ENCODE results near the gene TUBB3.

DNA sequence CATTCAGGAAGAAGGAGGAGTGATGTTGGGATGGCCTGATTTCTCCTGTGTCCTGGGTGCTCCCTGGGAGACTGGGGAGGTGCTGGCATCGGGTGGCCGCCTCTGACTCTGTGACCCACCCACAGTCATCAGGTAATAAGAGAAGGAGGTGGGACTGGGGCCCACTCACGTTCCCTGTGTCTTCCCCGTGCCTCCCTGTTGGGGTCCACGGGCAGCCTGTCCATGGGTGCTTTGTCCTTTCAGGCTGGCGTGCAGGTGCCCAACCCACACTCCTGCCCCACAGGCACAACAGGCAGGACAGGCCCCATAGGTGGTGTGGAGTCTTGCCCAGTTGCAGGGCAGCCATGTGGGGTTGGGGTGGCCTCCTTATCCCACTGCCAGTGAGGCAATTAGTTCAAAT lies 29.4 kb downstream of the TUBB3 start:
- TF ChIP-seq GATA2 (IDR thresholded peaks at IDR 0.05; ENCODE audit: low read depth, low read length) (no peak), GATA3 (IDR thresholded peaks at IDR 0.05; ENCODE audit: low read depth, low read length) (no peak)
